IMR-90 (cell line): ENCODE data around the gene DUSP16. TPM values are rescaled to one million over a fixed set of nuclear protein-coding genes. Genes with fewer than 3 reads are reported as not detected.
A peak's percentile ranks its signal among the peaks of the same experiment; 100 is the strongest.

Experiments used
- ATAC-seq: fragments of 200-7000 bp; cut with Tn5 transposase; 2 replicates; pipeline ENCODE4 v1.9.1; 2020; ENCODE audit warnings: low read depth, mild to moderate bottlenecking, moderate library complexity
- BruUV-seq: library from RNA; stranded (reverse); fragments of 400-500 nt; replicated peaks from 2 replicates; lab custom pipeline; 2021; lab: Mats Ljungman, UMichigan
- CTCF ChIA-PET: fragments of 300-600 bp; formaldehyde crosslinking; extraction: SDS; loops from one replicate; lab custom pipeline; 2021; ENCODE audit warnings: antibody characterized with exemption; lab: Yijun Ruan, JAX
- POLR2A ChIA-PET: fragments of 300-600 bp; sonication (Branson Sonifier 250); formaldehyde crosslinking; loops from one replicate; lab custom pipeline; 2022; ENCODE audit warnings: antibody characterized with exemption; ENCODE audit not compliant: unreplicated experiment; lab: Charles Lee
- DNase-seq: peaks from one replicate; pipeline ENCODE4 v3.0.0; 2013
- H2AFZ ChIP-seq: replicated peaks from 2 replicates; pipeline ENCODE3; 2013; ENCODE audit warnings: low read length, mild to moderate bottlenecking; ENCODE audit not compliant: poor library complexity
- H2AK5ac ChIP-seq: 2 replicates; pipeline ENCODE4 v1.6.1; 2013; ENCODE audit warnings: low read depth, low read length, inconsistent platforms
- H2AK9ac ChIP-seq: replicated peaks from 2 replicates; pipeline ENCODE3; 2013; ENCODE audit warnings: mild to moderate bottlenecking, low read depth, low read length, moderate library complexity; ENCODE audit not compliant: poor library complexity
- H2BK120ac ChIP-seq: 2 replicates; pipeline ENCODE4 v1.6.1; 2013; ENCODE audit warnings: low read depth, low read length, inconsistent platforms
- H2BK15ac ChIP-seq: 3 replicates; pipeline ENCODE4 v1.6.1; 2013; ENCODE audit warnings: low read depth, low read length, inconsistent platforms
- H2BK20ac ChIP-seq: 2 replicates; pipeline ENCODE4 v1.6.1; 2013; ENCODE audit warnings: low read depth, mild to moderate bottlenecking, inconsistent platforms, low read length, moderate library complexity
- H2BK5ac ChIP-seq: 2 replicates; pipeline ENCODE4 v1.6.1; 2013; ENCODE audit warnings: mild to moderate bottlenecking, low read depth, low read length, inconsistent platforms; ENCODE audit not compliant: poor library complexity, severe bottlenecking
- H3K14ac ChIP-seq: replicated peaks from 2 replicates; pipeline ENCODE4 v1.6.1; 2013; ENCODE audit warnings: low read depth, low read length, inconsistent platforms
- H3K18ac ChIP-seq: 2 replicates; pipeline ENCODE4 v1.6.1; 2013; ENCODE audit warnings: low read depth, low read length, control low read depth
- H3K23ac ChIP-seq: 2 replicates; pipeline ENCODE4 v1.6.1; 2013; ENCODE audit warnings: low read depth, low read length, inconsistent platforms
- H3K27ac ChIP-seq: 2 replicates; pipeline ENCODE4 v1.5.1; 2013; ENCODE audit warnings: mild to moderate bottlenecking, control low read depth, low read length; ENCODE audit not compliant: insufficient read depth
- H3K27me3 ChIP-seq: 2 replicates; pipeline ENCODE4 v1.6.1; 2013; ENCODE audit warnings: low read length; ENCODE audit not compliant: control insufficient read depth, insufficient read depth
- H3K36me3 ChIP-seq: 2 replicates; pipeline ENCODE4 v1.6.1; 2013; ENCODE audit warnings: low read length, mixed read lengths; ENCODE audit not compliant: control insufficient read depth, insufficient read depth
- H3K4ac ChIP-seq: 2 replicates; pipeline ENCODE4 v1.6.1; 2013; ENCODE audit warnings: low read depth, low read length, inconsistent platforms
- H3K4me1 ChIP-seq: 2 replicates; pipeline ENCODE4 v1.6.1; 2013; ENCODE audit warnings: low read length, mixed read lengths; ENCODE audit not compliant: control insufficient read depth, insufficient read depth
- H3K4me2 ChIP-seq: 2 replicates; pipeline ENCODE4 v1.6.1; 2013; ENCODE audit warnings: low read depth, mild to moderate bottlenecking, control low read depth, low read length, moderate library complexity
- H3K4me3 ChIP-seq: 2 replicates; pipeline ENCODE4 v1.5.1; 2013; ENCODE audit warnings: low read depth, mild to moderate bottlenecking, control low read depth, low read length, moderate library complexity; ENCODE audit not compliant: insufficient read depth
- H3K56ac ChIP-seq: 2 replicates; pipeline ENCODE4 v1.6.1; 2013; ENCODE audit warnings: low read length, inconsistent platforms; ENCODE audit not compliant: insufficient read depth; ENCODE audit errors: extremely low read depth
- H3K79me1 ChIP-seq, 2 experiments: 2 replicates each; pipeline ENCODE4 v1.6.1; 2013; ENCODE audit warnings: low read length in 2 of 2, inconsistent platforms in 1 of 2, low read depth in 1 of 2
- H3K9ac ChIP-seq: 2 replicates; pipeline ENCODE4 v1.6.1; 2013; ENCODE audit warnings: low read depth, low read length, control low read depth
- H3K9me1 ChIP-seq: 2 replicates; pipeline ENCODE4 v1.6.1; 2013; ENCODE audit warnings: low read length, inconsistent platforms; ENCODE audit not compliant: insufficient read depth
- H3K9me3 ChIP-seq: 2 replicates; pipeline ENCODE4 v1.6.1; 2013; ENCODE audit warnings: low read length; ENCODE audit not compliant: control insufficient read depth, insufficient read depth
- H4K20me1 ChIP-seq: 2 replicates; pipeline ENCODE4 v1.6.1; 2013; ENCODE audit warnings: low read length, inconsistent platforms; ENCODE audit not compliant: insufficient read depth
- H4K5ac ChIP-seq: 2 replicates; pipeline ENCODE4 v1.6.1; 2013; ENCODE audit warnings: mild to moderate bottlenecking, low read depth, low read length, control low read depth
- H4K8ac ChIP-seq, 2 experiments: 2 replicates each; pipeline ENCODE4 v1.6.1; 2013; ENCODE audit warnings: low read depth in 2 of 2, low read length in 2 of 2, control low read depth in 1 of 2, inconsistent platforms in 1 of 2
- H4K91ac ChIP-seq: 2 replicates; pipeline ENCODE4 v1.6.1; 2013; ENCODE audit warnings: low read depth, low read length, inconsistent platforms; ENCODE audit not compliant: insufficient read depth
- BHLHE40 ChIP-seq: fragments of 150-350 bp; IDR thresholded peaks from 2 replicates; pipeline ENCODE4 v1.6.1; 2016; ENCODE audit warnings: mild to moderate bottlenecking, low read depth, low read length
- CHD1 ChIP-seq: IDR thresholded peaks from 2 replicates; pipeline ENCODE4 v1.6.1; 2012; ENCODE audit warnings: low read depth, low read length, improper control_type of control experiment
- CTCF ChIP-seq: conservative IDR thresholded peaks from 2 replicates; pipeline ENCODE4 v1.5.1; 2012; ENCODE audit warnings: mild to moderate bottlenecking, low read depth, low read length, improper control_type of control experiment
- ELK1 ChIP-seq: fragments of 150-350 bp; IDR thresholded peaks from 2 replicates; pipeline ENCODE4 v1.6.1; 2016; ENCODE audit warnings: low read depth, mild to moderate bottlenecking, low read length, moderate library complexity, borderline replicate concordance
- FOS ChIP-seq: fragments of 150-350 bp; IDR thresholded peaks from 2 replicates; pipeline ENCODE4 v1.6.1; 2016; ENCODE audit warnings: low read depth, low read length
- MAFK ChIP-seq: IDR thresholded peaks from 2 replicates; pipeline ENCODE4 v1.6.1; 2012; ENCODE audit warnings: low read depth, low read length, improper control_type of control experiment
- MAZ ChIP-seq: IDR thresholded peaks from 2 replicates; pipeline ENCODE4 v1.6.1; 2012; ENCODE audit warnings: low read depth, mild to moderate bottlenecking, low read length, improper control_type of control experiment, moderate library complexity, borderline replicate concordance
- NFE2L2 ChIP-seq: fragments of 150-350 bp; IDR thresholded peaks from 2 replicates; pipeline ENCODE4 v1.6.1; 2016; ENCODE audit warnings: low read depth, mild to moderate bottlenecking, low read length
- POLR2A ChIP-seq: IDR thresholded peaks from 2 replicates; pipeline ENCODE4 v1.6.1; 2012; ENCODE audit warnings: mild to moderate bottlenecking, low read depth, low read length
- RAD21 ChIP-seq: IDR thresholded peaks from 2 replicates; pipeline ENCODE4 v1.6.1; 2012; ENCODE audit warnings: low read length, improper control_type of control experiment
- RCOR1 ChIP-seq: IDR thresholded peaks from 2 replicates; pipeline ENCODE4 v1.6.1; 2012; ENCODE audit warnings: mild to moderate bottlenecking, low read length, improper control_type of control experiment; ENCODE audit not compliant: insufficient replicate concordance
- RFX5 ChIP-seq: IDR thresholded peaks from 2 replicates; pipeline ENCODE4 v1.8.0; 2012; ENCODE audit warnings: low read depth, mild to moderate bottlenecking, low read length, moderate library complexity
- USF2 ChIP-seq: fragments of 150-350 bp; IDR thresholded peaks from 2 replicates; pipeline ENCODE4 v1.6.1; 2017; ENCODE audit warnings: mild to moderate bottlenecking, antibody characterized with exemption, low read length, low read depth
- WGBS, 2 experiments: methylation state at CpG; one replicate each; pipeline versions ENCODE4 v1.1.5 to v1.1.7; 2013; ENCODE audit warnings: missing lambda C conversion rate in 2 of 2; ENCODE audit not compliant: insufficient read length in 1 of 2; ENCODE audit errors: extremely low coverage in 2 of 2; 5-methylcytosine and 5-hydroxymethylcytosine counted together
- dilution Hi-C: fragments of 300-500 bp; cut with HindIII; formaldehyde crosslinking; loops from one replicate; pipeline ENCODE4 v1.14.3; 2018; ENCODE audit warnings: low sequenced_read_pairs; ENCODE audit not compliant: unreplicated experiment
- in situ Hi-C: fragments of 300-500 bp; cut with MboI; formaldehyde crosslinking; loops from 3 replicates; pipeline ENCODE4 v1.14.3; 2019; ENCODE audit warnings: low sequenced_read_pairs, inconsistent platforms, mixed read lengths
- intact Hi-C: fragments of 100-400 bp; cut with micrococcal nuclease; formaldehyde crosslinking; loops from 2 replicates; pipeline ENCODE4 v1.10.0; 2022
- polyA plus RNA-seq, 3 experiments: library from polyadenylated mRNA; depleted of rRNA; stranded (reverse); fragments of >200 nt; gene quantifications; 2 replicates each; pipeline ENCODE4 v1.2.3, GENCODE V29; 2012; ENCODE audit warnings: low replicate concordance in 1 of 3
- total RNA-seq: library from RNA; depleted of rRNA; stranded (reverse); fragments of >200 nt; gene quantifications from 2 replicates; pipeline ENCODE4 v1.2.3, GENCODE V29; 2012

DUSP16 gene
- total and polyA plus RNA-seq, 2 of the 4 experiments (the other 2 are of a cell fraction) = 4.7 to 10.0 TPM

- no peak overlapping the region for H3K23ac ChIP-seq
- peaks cover 3 to 14% of the 10 kb centered on the region in 2 experiments; a peak in 1 of 4 replicates for H3K79me1 ChIP-seq
- H2BK5ac ChIP-seq = no peak overlapping the region
- TF ChIP-seq NFE2L2 (no peak), MAFK (no peak), BHLHE40 (no peak), POLR2A (no peak), CHD1 (no peak), FOS (no peak), RAD21 (no peak), RCOR1 (no peak), ELK1 (no peak), RFX5 (no peak), USF2 (no peak), MAZ (no peak), CTCF (no peak)
- H3K4ac ChIP-seq = no peak overlapping the region
- ATAC-seq (no peak), DNase-seq (no peak)
- no peaks in the 10 kb centered on the region; the same call in 1 of the 2 replicates for H4K20me1 ChIP-seq
- H3K18ac ChIP-seq = no peak overlapping the region
- in situ Hi-C loops (no loop called here), dilution Hi-C loops (no loop called here), intact Hi-C loops (no loop called here)
- POLR2A ChIA-PET = no interaction called here
- no peaks in the 10 kb centered on the region for H3K4me1 ChIP-seq
- no peak overlapping the region for H2BK20ac ChIP-seq
- no peak overlapping the region for H4K8ac ChIP-seq
- no peaks in the 10 kb centered on the region for H3K9me3 ChIP-seq
- no peak overlapping the region for H3K4me3 ChIP-seq
- H2AFZ ChIP-seq = no peak overlapping the region
- no peak overlapping the region for H2BK120ac ChIP-seq
- H3K14ac ChIP-seq = no peak overlapping the region
- H3K9me1 ChIP-seq = peaks cover 6% of the 10 kb centered on the region; the same call in 1 of the 2 replicates
- no peaks in the 10 kb centered on the region for H3K27me3 ChIP-seq
- 100% methylated on average over 1 of the region's 5 CpGs; no CpG with 5 or more reads in 1 of the 2 experiments for WGBS, 2 experiments
- BruUV-seq = no TSS peak
- no peaks in the 10 kb centered on the region for H3K36me3 ChIP-seq
- H3K4me2 ChIP-seq = no peak overlapping the region
- H3K27ac ChIP-seq = no peak overlapping the region
- CTCF ChIA-PET = interaction anchor here (0.6 kb wide), 1 partner anchor 13 kb away, joined by 8 read pairs; no protein-coding TSS in a partner anchor
- H2BK15ac ChIP-seq = no peak overlapping the region
- no peak overlapping the region for H3K56ac ChIP-seq
- no peak overlapping the region for H4K5ac ChIP-seq
- H2AK9ac ChIP-seq = peak overlapping the region; percentile 45
- H3K9ac ChIP-seq = no peak overlapping the region
- no peak overlapping the region for H2AK5ac ChIP-seq
- H4K91ac ChIP-seq = no peak overlapping the region
These were observed 34.8 kb downstream of the DUSP16 start for GRCh38 chr12:12527820-12528296.
